HEK293 (cell line): ENCODE data around the gene PREX1.

Experiments
- CTCF ChIA-PET: fragments of 350-600 bp; formaldehyde crosslinking; extraction: SDS; loops from one replicate; lab custom pipeline; 2021; ENCODE audit warnings: antibody characterized with exemption; lab: Yijun Ruan, JAX
- POLR2A ChIA-PET: fragments of 300-600 bp; formaldehyde crosslinking; extraction: SDS; loops from one replicate; lab custom pipeline; 2020; ENCODE audit warnings: antibody characterized with exemption, inconsistent platforms; lab: Yijun Ruan, JAX
- H3K27ac ChIP-seq: fragments of 200-500 bp; sonication (Bioruptor generic); 2 replicates; pipeline ENCODE4 v1.5.1; 2014; ENCODE audit warnings: low read depth, low read length, control low read depth, inconsistent platforms; ENCODE audit errors: extremely low read depth
- H3K36me3 ChIP-seq, 2 experiments: fragments of 200-500 bp in 1 of 2; sonication (Bioruptor generic) in 1 of 2; 1 replicate in 1 of 2; 2 replicates in 1 of 2; pipeline ENCODE4 v1.5.1; 2014 to 2017; ENCODE audit warnings: inconsistent platforms in 2 of 2, low read length in 2 of 2; ENCODE audit not compliant: control insufficient read depth in 2 of 2, insufficient read depth in 1 of 2
- H3K4me1 ChIP-seq: fragments of 200-500 bp; sonication (Bioruptor generic); 2 replicates; pipeline ENCODE4 v1.5.1; 2014; ENCODE audit warnings: mild to moderate bottlenecking, low read length, inconsistent platforms; ENCODE audit not compliant: control insufficient read depth, insufficient read depth
- H3K4me3 ChIP-seq: 2 replicates; pipeline ENCODE4 v1.5.1; 2011; ENCODE audit warnings: low read depth, mild to moderate bottlenecking, control low read depth, low read length, moderate library complexity
- H3K9me3 ChIP-seq: fragments of 200-500 bp; sonication (Bioruptor generic); 2 replicates; pipeline ENCODE4 v1.5.1; 2014; ENCODE audit warnings: low read depth, low read length, inconsistent platforms; ENCODE audit not compliant: control insufficient read depth, insufficient read depth
- AEBP2 ChIP-seq: fragments of 450-650 bp; formaldehyde crosslinking; IDR thresholded peaks from 2 replicates; pipeline ENCODE4 v1.5.1; 2016; ENCODE audit warnings: missing biosample characterization, missing genetic modification characterization, borderline replicate concordance
- KLF1 ChIP-seq: fragments of 450-650 bp; formaldehyde crosslinking; IDR thresholded peaks from 2 replicates; pipeline ENCODE4 v1.5.1; 2016; ENCODE audit warnings: missing biosample characterization, missing genetic modification characterization
- SP3 ChIP-seq: fragments of 450-650 bp; formaldehyde crosslinking; IDR thresholded peaks from 2 replicates; pipeline ENCODE4 v1.5.1; 2016; ENCODE audit warnings: missing biosample characterization, missing genetic modification characterization
- TCF7L2 ChIP-seq: IDR thresholded peaks from 2 replicates; pipeline ENCODE4 v1.6.1; 2011; ENCODE audit warnings: low read depth, mild to moderate bottlenecking, inconsistent platforms, low read length, moderate library complexity, borderline replicate concordance
- ZBTB17 ChIP-seq: fragments of 450-650 bp; formaldehyde crosslinking; IDR thresholded peaks from 2 replicates; pipeline ENCODE4 v1.5.1; 2016; ENCODE audit warnings: missing biosample characterization, missing genetic modification characterization
- ZBTB26 ChIP-seq: fragments of 450-650 bp; formaldehyde crosslinking; optimal IDR thresholded peaks from 2 replicates; pipeline ENCODE3; 2016; ENCODE audit warnings: missing biosample characterization, mild to moderate bottlenecking, missing genetic modification characterization
- ZBTB8A ChIP-seq: fragments of 450-650 bp; formaldehyde crosslinking; IDR thresholded peaks from 2 replicates; pipeline ENCODE4 v1.5.1; 2016; ENCODE audit warnings: missing biosample characterization, missing genetic modification characterization
- ZFP3 ChIP-seq: fragments of 450-650 bp; formaldehyde crosslinking; IDR thresholded peaks from 2 replicates; pipeline ENCODE4 v1.5.1; 2016; ENCODE audit warnings: low read depth, missing biosample characterization, missing genetic modification characterization
- ZFP69B ChIP-seq: fragments of 450-650 bp; formaldehyde crosslinking; IDR thresholded peaks from 2 replicates; pipeline ENCODE4 v1.5.1; 2016; ENCODE audit warnings: missing biosample characterization, missing genetic modification characterization
- ZNF140 ChIP-seq: fragments of 450-650 bp; formaldehyde crosslinking; IDR thresholded peaks from 2 replicates; pipeline ENCODE4 v1.5.1; 2016; ENCODE audit warnings: missing biosample characterization, missing genetic modification characterization
- ZNF175 ChIP-seq: fragments of 450-650 bp; formaldehyde crosslinking; IDR thresholded peaks from 2 replicates; pipeline ENCODE4 v1.5.1; 2016; ENCODE audit warnings: missing biosample characterization, missing genetic modification characterization
- ZNF266 ChIP-seq: fragments of 450-650 bp; formaldehyde crosslinking; IDR thresholded peaks from 2 replicates; pipeline ENCODE4 v1.5.1; 2016; ENCODE audit warnings: missing biosample characterization, missing genetic modification characterization, low read depth
- ZNF391 ChIP-seq: fragments of 450-650 bp; formaldehyde crosslinking; IDR thresholded peaks from 2 replicates; pipeline ENCODE4 v1.5.1; 2016; ENCODE audit warnings: low read depth, missing biosample characterization, missing genetic modification characterization, borderline replicate concordance
- ZNF423 ChIP-seq: fragments of 450-650 bp; formaldehyde crosslinking; IDR thresholded peaks from 2 replicates; pipeline ENCODE4 v1.5.1; 2016; ENCODE audit warnings: missing biosample characterization, missing genetic modification characterization
- ZNF548 ChIP-seq: fragments of 450-650 bp; formaldehyde crosslinking; IDR thresholded peaks from 2 replicates; pipeline ENCODE4 v1.5.1; 2016; ENCODE audit warnings: missing biosample characterization, missing genetic modification characterization
- ZNF549 ChIP-seq: fragments of 450-650 bp; IDR thresholded peaks from 2 replicates; pipeline ENCODE4 v1.5.1; 2018; ENCODE audit warnings: missing biosample characterization, missing genetic modification characterization, mild to moderate bottlenecking, inconsistent platforms, moderate library complexity
- ZNF610 ChIP-seq: fragments of 450-650 bp; formaldehyde crosslinking; IDR thresholded peaks from 2 replicates; pipeline ENCODE4 v1.5.1; 2016; ENCODE audit warnings: missing biosample characterization, missing genetic modification characterization, borderline replicate concordance
- ZNF623 ChIP-seq: fragments of 450-650 bp; formaldehyde crosslinking; IDR thresholded peaks from 2 replicates; pipeline ENCODE4 v1.5.1; 2016; ENCODE audit warnings: missing biosample characterization, missing genetic modification characterization
- ZNF624 ChIP-seq: fragments of 450-650 bp; formaldehyde crosslinking; IDR thresholded peaks from 2 replicates; pipeline ENCODE4 v1.5.1; 2017; ENCODE audit warnings: missing biosample characterization, missing genetic modification characterization
- ZNF843 ChIP-seq: fragments of 450-650 bp; formaldehyde crosslinking; IDR thresholded peaks from 2 replicates; pipeline ENCODE4 v1.5.1; 2016; ENCODE audit warnings: missing biosample characterization, missing genetic modification characterization
- TF ChIP-seq, protein P1 (sequence below): fragments of 450-650 bp; formaldehyde crosslinking; IDR thresholded peaks from 2 replicates; pipeline ENCODE4 v1.5.1; 2016; ENCODE audit warnings: missing biosample characterization, missing genetic modification characterization
- TF ChIP-seq, protein P2 (sequence below): fragments of 450-650 bp; formaldehyde crosslinking; IDR thresholded peaks from 2 replicates; pipeline ENCODE4 v1.5.1; 2016; ENCODE audit warnings: missing biosample characterization, missing genetic modification characterization
- TF ChIP-seq, protein P3 (sequence below): fragments of 450-650 bp; formaldehyde crosslinking; IDR thresholded peaks from 2 replicates; pipeline ENCODE4 v1.5.1; 2016; ENCODE audit warnings: missing biosample characterization, missing genetic modification characterization

The PREX1 gene

DNA sequence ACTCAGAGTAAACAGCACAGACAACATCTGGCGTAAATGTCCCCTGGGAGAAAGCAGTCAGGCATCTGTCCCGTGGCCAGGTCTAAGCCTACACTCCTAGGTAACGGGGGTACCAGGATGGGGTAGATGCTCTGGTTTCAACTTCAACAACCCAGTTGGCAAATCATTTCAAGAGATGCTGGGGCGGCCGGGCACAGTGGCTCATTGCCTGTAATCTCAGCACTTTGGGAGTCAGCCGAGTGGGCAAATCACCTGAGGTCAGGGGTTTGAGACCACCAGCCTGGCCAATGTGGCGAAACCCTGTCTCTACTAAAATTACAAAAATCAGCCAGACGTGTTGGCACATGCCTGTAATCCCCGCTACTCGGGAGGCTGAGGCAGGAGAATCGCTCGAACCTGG lies 12.3 kb downstream of the PREX1 start:
- POLR2A ChIA-PET: no interaction called here
- no peaks in the 10 kb centered on the region; the same call in 1 of the 2 replicates for H3K4me1 ChIP-seq
- no peaks in the 10 kb centered on the region for H3K9me3 ChIP-seq
- TF ChIP-seq, protein P1, sequence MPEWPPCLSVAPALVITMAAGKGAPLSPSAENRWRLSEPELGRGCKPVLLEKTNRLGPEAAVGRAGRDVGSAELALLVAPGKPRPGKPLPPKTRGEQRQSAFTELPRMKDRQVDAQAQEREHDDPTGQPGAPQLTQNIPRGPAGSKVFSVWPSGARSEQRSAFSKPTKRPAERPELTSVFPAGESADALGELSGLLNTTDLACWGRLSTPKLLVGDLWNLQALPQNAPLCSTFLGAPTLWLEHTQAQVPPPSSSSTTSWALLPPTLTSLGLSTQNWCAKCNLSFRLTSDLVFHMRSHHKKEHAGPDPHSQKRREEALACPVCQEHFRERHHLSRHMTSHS: no peak
- TF ChIP-seq ZNF624 (no peak), KLF1 (no peak), ZNF549 (no peak), ZNF391 (tag by site-specific recombination) (no peak), AEBP2 (tag by site-specific recombination) (no peak), ZBTB17 (tag by site-specific recombination) (no peak), ZNF610 (tag by site-specific recombination) (no peak), ZNF175 (tag by site-specific recombination) (no peak), ZNF843 (tag by site-specific recombination) (no peak), SP3 (tag by site-specific recombination) (no peak), ZNF423 (no peak), ZNF548 (tag by site-specific recombination) (no peak), ZNF266 (tag by site-specific recombination) (no peak)
- TF ChIP-seq, all 188 proteins: peak for 0
- CTCF ChIA-PET: no interaction called here
- Histone ChIP-seq H3K4me3 (no peak overlapping the region), H3K36me3 (no peaks in the 10 kb centered on the region), H3K27ac (no peak overlapping the region)

GRCh38 chr20:48814633-48815032 lies 13.2 kb downstream of the PREX1 start:
- CTCF ChIA-PET: no interaction called here
- no peak for TF ChIP-seq TCF7L2
- TF ChIP-seq, protein P2, sequence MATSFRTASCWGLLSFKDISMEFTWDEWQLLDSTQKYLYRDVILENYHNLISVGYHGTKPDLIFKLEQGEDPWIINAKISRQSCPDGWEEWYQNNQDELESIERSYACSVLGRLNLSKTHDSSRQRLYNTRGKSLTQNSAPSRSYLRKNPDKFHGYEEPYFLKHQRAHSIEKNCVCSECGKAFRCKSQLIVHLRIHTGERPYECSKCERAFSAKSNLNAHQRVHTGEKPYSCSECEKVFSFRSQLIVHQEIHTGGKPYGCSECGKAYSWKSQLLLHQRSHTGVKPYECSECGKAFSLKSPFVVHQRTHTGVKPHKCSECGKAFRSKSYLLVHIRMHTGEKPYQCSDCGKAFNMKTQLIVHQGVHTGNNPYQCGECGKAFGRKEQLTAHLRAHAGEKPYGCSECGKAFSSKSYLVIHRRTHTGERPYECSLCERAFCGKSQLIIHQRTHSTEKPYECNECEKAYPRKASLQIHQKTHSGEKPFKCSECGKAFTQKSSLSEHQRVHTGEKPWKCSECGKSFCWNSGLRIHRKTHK (tag by site-specific recombination): no peak
- TF ChIP-seq ZFP3 (tag by site-specific recombination): no peak
- no peak for TF ChIP-seq ZBTB8A
- TF ChIP-seq ZNF623 (tag by site-specific recombination): no peak
- TF ChIP-seq, protein P3, sequence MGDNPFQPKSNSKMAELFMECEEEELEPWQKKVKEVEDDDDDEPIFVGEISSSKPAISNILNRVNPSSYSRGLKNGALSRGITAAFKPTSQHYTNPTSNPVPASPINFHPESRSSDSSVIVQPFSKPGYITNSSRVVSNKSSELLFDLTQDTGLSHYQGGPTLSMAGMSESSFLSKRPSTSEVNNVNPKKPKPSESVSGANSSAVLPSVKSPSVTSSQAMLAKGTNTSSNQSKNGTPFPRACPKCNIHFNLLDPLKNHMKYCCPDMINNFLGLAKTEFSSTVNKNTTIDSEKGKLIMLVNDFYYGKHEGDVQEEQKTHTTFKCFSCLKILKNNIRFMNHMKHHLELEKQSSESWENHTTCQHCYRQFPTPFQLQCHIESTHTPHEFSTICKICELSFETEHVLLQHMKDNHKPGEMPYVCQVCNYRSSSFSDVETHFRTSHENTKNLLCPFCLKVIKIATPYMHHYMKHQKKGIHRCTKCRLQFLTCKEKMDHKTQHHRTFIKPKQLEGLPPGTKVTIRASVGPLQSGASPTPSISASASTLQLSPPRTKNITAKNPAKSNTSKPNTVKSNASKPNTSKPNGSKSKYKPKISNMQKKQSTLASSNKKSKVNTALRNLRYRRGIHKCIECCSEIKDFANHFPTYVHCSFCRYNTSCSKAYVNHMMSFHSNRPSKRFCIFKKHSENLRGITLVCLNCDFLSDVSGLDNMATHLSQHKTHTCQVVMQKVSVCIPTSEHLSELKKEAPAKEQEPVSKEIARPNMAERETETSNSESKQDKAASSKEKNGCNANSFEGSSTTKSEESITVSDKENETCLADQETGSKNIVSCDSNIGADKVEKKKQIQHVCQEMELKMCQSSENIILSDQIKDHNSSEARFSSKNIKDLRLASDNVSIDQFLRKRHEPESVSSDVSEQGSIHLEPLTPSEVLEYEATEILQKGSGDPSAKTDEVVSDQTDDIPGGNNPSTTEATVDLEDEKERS (tag by site-specific recombination): no peak
- no peak for TF ChIP-seq ZBTB26 (tag by site-specific recombination)
- no peak for TF ChIP-seq ZFP69B
- TF ChIP-seq ZNF140 (tag by site-specific recombination): no peak
- POLR2A ChIA-PET: no interaction called here
- Histone ChIP-seq H3K36me3 (no peaks in the 10 kb centered on the region), H3K4me3 (no peak overlapping the region), H3K9me3 (no peaks in the 10 kb centered on the region), H3K4me1 (no peaks in the 10 kb centered on the region), H3K27ac (no peak overlapping the region)
